H1 (cell line): ENCODE data around the gene CADM2. TPM values are rescaled to one million over a fixed set of nuclear protein-coding genes. Genes with fewer than 3 reads are reported as not detected.

Source experiments
- CTCF ChIA-PET: fragments of 300-600 bp; sonication (Branson Sonifier 250); formaldehyde crosslinking; loops from one replicate; lab custom pipeline; 2021; ENCODE audit not compliant: partially characterized antibody; lab: Charles Lee
- POLR2A ChIA-PET: fragments of 300-600 bp; sonication (Branson Sonifier 250); formaldehyde crosslinking; loops from one replicate; lab custom pipeline; 2021; ENCODE audit warnings: inconsistent platforms; ENCODE audit not compliant: partially characterized antibody; lab: Charles Lee
- DNase-seq, 2 experiments: peaks; one replicate each; pipeline versions ENCODE4 v3.0.0 to v3.0.0-alpha.2; 2010 to 2022; ENCODE audit warnings: low spot score in 2 of 2, low read depth in 1 of 2, mixed read lengths in 1 of 2
- FAIRE-seq: peaks from 2 replicates; lab custom pipeline; 2011; peaks lifted over from hg19 to GRCh38; lab: Jason Lieb, UNC
- H2AFZ ChIP-seq: 2 replicates; pipeline ENCODE4 v1.8.1; 2012; ENCODE audit warnings: low read length, inconsistent platforms
- H2AK5ac ChIP-seq: 2 replicates; pipeline ENCODE4 v1.6.1; 2013; ENCODE audit warnings: low read depth, low read length
- H2BK120ac ChIP-seq: replicated peaks from 2 replicates; pipeline ENCODE3; 2013; ENCODE audit warnings: low read depth, low read length, inconsistent platforms
- H2BK12ac ChIP-seq: 2 replicates; pipeline ENCODE4 v1.6.1; 2013; ENCODE audit warnings: low read depth, low read length
- H2BK15ac ChIP-seq: 2 replicates; pipeline ENCODE4 v1.6.1; 2013; ENCODE audit warnings: low read length
- H2BK20ac ChIP-seq: 2 replicates; pipeline ENCODE4 v1.6.1; 2013; ENCODE audit warnings: low read length
- H2BK5ac ChIP-seq: 2 replicates; pipeline ENCODE4 v1.6.1; 2013; ENCODE audit warnings: low read depth, low read length
- H3K14ac ChIP-seq: 2 replicates; pipeline ENCODE4 v1.6.1; 2013; ENCODE audit warnings: inconsistent platforms; ENCODE audit not compliant: insufficient read length
- H3K18ac ChIP-seq: 2 replicates; pipeline ENCODE4 v1.6.1; 2013; ENCODE audit warnings: low read length; ENCODE audit errors: extremely low read depth
- H3K23ac ChIP-seq: 2 replicates; pipeline ENCODE4 v1.6.1; 2013; ENCODE audit warnings: inconsistent platforms; ENCODE audit not compliant: insufficient read length
- H3K23me2 ChIP-seq: 2 replicates; pipeline ENCODE4 v1.6.1; 2013; ENCODE audit warnings: low read depth, low read length
- H3K27ac ChIP-seq: 2 replicates; pipeline ENCODE4 v1.6.1; 2011; ENCODE audit warnings: low read depth, low read length, inconsistent platforms
- H3K27me3 ChIP-seq, 4 experiments: replicated peaks in 1 of 4; 1 replicate in 1 of 4; 2 replicates in 3 of 4; pipeline versions ENCODE4 v1.6.1 to v1.8.1; 2011 to 2013; ENCODE audit warnings: low read length in 3 of 4, mild to moderate bottlenecking in 3 of 4, inconsistent platforms in 2 of 4, mixed read lengths in 2 of 4, moderate library complexity in 1 of 4; ENCODE audit not compliant: control insufficient read depth in 3 of 4, insufficient read depth in 3 of 4; ENCODE audit errors: extremely low read depth in 1 of 4
- H3K36me3 ChIP-seq, 4 experiments: 2 replicates each; pipeline versions ENCODE4 v1.6.1 to v1.8.1; 2011 to 2013; ENCODE audit warnings: mild to moderate bottlenecking in 4 of 4, low read length in 3 of 4, moderate library complexity in 2 of 4, control low read depth in 1 of 4, inconsistent platforms in 1 of 4; ENCODE audit not compliant: insufficient read depth in 4 of 4, control insufficient read depth in 2 of 4
- H3K4ac ChIP-seq: replicated peaks from 2 replicates; pipeline ENCODE3; 2013; ENCODE audit warnings: low read length, low read depth, mixed read lengths, inconsistent platforms; ENCODE audit not compliant: insufficient read length
- H3K4me1 ChIP-seq, 4 experiments: replicated peaks in 1 of 4; 1 replicate in 1 of 4; 2 replicates in 3 of 4; pipeline versions ENCODE4 v1.6.1 to v1.8.1; 2011 to 2013; ENCODE audit warnings: low read length in 3 of 4, inconsistent platforms in 2 of 4, mixed read lengths in 1 of 4; ENCODE audit not compliant: insufficient read depth in 4 of 4, control insufficient read depth in 3 of 4
- H3K4me2 ChIP-seq, 2 experiments: 2 replicates each; pipeline versions ENCODE4 v1.6.1 to v1.8.1; 2011 to 2013; ENCODE audit warnings: low read depth in 2 of 2, low read length in 2 of 2, control low read depth in 1 of 2, inconsistent platforms in 1 of 2, mild to moderate bottlenecking in 1 of 2; ENCODE audit not compliant: insufficient read depth in 1 of 2
- H3K4me3 ChIP-seq, 4 experiments: fragments of 200-600, 300-600 bp in 1 of 4; sonication (generic), shearing (Covaris generic), sonication (Bioruptor Twin) in 1 of 4; 2 replicates each; pipeline versions ENCODE4 v1.5.1 to v1.8.1; 2011 to 2016; ENCODE audit warnings: low read length in 4 of 4, low read depth in 3 of 4, control low read depth in 2 of 4, inconsistent platforms in 2 of 4, mild to moderate bottlenecking in 2 of 4, mixed read lengths in 1 of 4, moderate library complexity in 1 of 4; ENCODE audit not compliant: insufficient read depth in 2 of 4; ENCODE audit errors: extremely low read depth in 1 of 4
- H3K56ac ChIP-seq: replicated peaks from 2 replicates; pipeline ENCODE3; 2013; ENCODE audit warnings: low read depth, mild to moderate bottlenecking, mixed read lengths, low read length, inconsistent platforms; ENCODE audit not compliant: insufficient read length
- H3K79me1 ChIP-seq: 2 replicates; pipeline ENCODE4 v1.6.1; 2013; ENCODE audit warnings: low read depth, low read length, control low read depth
- H3K79me2 ChIP-seq, 2 experiments: 2 replicates each; pipeline versions ENCODE4 v1.6.1 to v1.8.1; 2012 to 2013; ENCODE audit warnings: low read length in 2 of 2, mild to moderate bottlenecking in 2 of 2, inconsistent platforms in 1 of 2; ENCODE audit not compliant: insufficient read depth in 2 of 2, control insufficient read depth in 1 of 2
- H3K9ac ChIP-seq, 4 experiments: replicated peaks in 1 of 4; 1 replicate in 1 of 4; 2 replicates in 3 of 4; pipeline versions ENCODE4 v1.6.1 to v1.8.1; 2011 to 2013; ENCODE audit warnings: low read depth in 3 of 4, low read length in 3 of 4, control low read depth in 2 of 4, mild to moderate bottlenecking in 2 of 4, moderate library complexity in 2 of 4, inconsistent platforms in 1 of 4; ENCODE audit errors: extremely low read depth in 1 of 4
- H3K9me3 ChIP-seq, 2 experiments: 2 replicates each; pipeline versions ENCODE4 v1.6.1 to v1.8.1; 2012 to 2013; ENCODE audit warnings: mild to moderate bottlenecking in 2 of 2, moderate library complexity in 2 of 2, control low read depth in 1 of 2, inconsistent platforms in 1 of 2, low read depth in 1 of 2, low read length in 1 of 2, mixed read lengths in 1 of 2; ENCODE audit not compliant: insufficient read depth in 2 of 2
- H4K20me1 ChIP-seq, 2 experiments: replicated peaks in 1 of 2; 2 replicates each; pipeline versions ENCODE3 to v1.8.1; 2011 to 2013; ENCODE audit warnings: inconsistent platforms in 2 of 2, low read length in 2 of 2, mild to moderate bottlenecking in 1 of 2; ENCODE audit not compliant: insufficient read depth in 2 of 2, control insufficient read depth in 1 of 2
- H4K5ac ChIP-seq: 2 replicates; pipeline ENCODE4 v1.6.1; 2013; ENCODE audit warnings: low read length, low read depth, mixed read lengths, inconsistent platforms; ENCODE audit not compliant: insufficient read length
- H4K8ac ChIP-seq: 2 replicates; pipeline ENCODE4 v1.8.0; 2013; ENCODE audit warnings: mild to moderate bottlenecking, moderate library complexity, low read length, inconsistent platforms; ENCODE audit not compliant: insufficient read depth; ENCODE audit errors: extremely low read depth
- H4K91ac ChIP-seq: replicated peaks from 2 replicates; pipeline ENCODE3; 2013; ENCODE audit warnings: low read length, mixed read lengths, inconsistent platforms; ENCODE audit not compliant: insufficient read length
- BCL11A ChIP-seq, 2 experiments: IDR thresholded peaks; one replicate each; pipeline ENCODE4 v1.6.1; 2011; ENCODE audit warnings: low read depth in 2 of 2, low read length in 2 of 2, mild to moderate bottlenecking in 2 of 2
- E2F6 ChIP-seq: IDR thresholded peaks from 2 replicates; pipeline ENCODE4 v1.6.1; 2012; ENCODE audit warnings: inconsistent platforms
- GABPA ChIP-seq: IDR thresholded peaks from 2 replicates; pipeline ENCODE4 v1.6.1; 2011; ENCODE audit warnings: mild to moderate bottlenecking, low read length, moderate library complexity, borderline replicate concordance; ENCODE audit not compliant: insufficient read depth
- GTF2F1 ChIP-seq: IDR thresholded peaks from 2 replicates; pipeline ENCODE4 v1.6.1; 2012; ENCODE audit warnings: low read depth, low read length, improper control_type of control experiment, borderline replicate concordance
- KDM4A ChIP-seq: IDR thresholded peaks from one replicate; pipeline ENCODE4 v1.7.1; 2012; ENCODE audit warnings: low read depth, mild to moderate bottlenecking, moderate library complexity, low read length, inconsistent platforms; ENCODE audit not compliant: severe bottlenecking
- KDM5A ChIP-seq: fragments of 200-600 bp; IDR thresholded peaks from 2 replicates; pipeline ENCODE4 v1.7.1; 2012; ENCODE audit warnings: mild to moderate bottlenecking, low read length, inconsistent platforms, mixed read lengths
- RAD21 ChIP-seq, 2 experiments: IDR thresholded peaks in 1 of 2; conservative IDR thresholded peaks in 1 of 2; 2 replicates each; pipeline ENCODE4 v1.6.1; 2011; ENCODE audit warnings: low read depth in 2 of 2, low read length in 2 of 2, improper control_type of control experiment in 1 of 2, inconsistent platforms in 1 of 2, mild to moderate bottlenecking in 1 of 2, moderate library complexity in 1 of 2
- SAP30 ChIP-seq: fragments of 300-600 bp; sonication (generic); IDR thresholded peaks from 2 replicates; pipeline ENCODE4 v1.7.1; 2012; ENCODE audit warnings: low read length, moderate library complexity, mild to moderate bottlenecking, inconsistent platforms; ENCODE audit not compliant: insufficient read depth, insufficient replicate concordance
- WGBS, 2 experiments: shearing (Covaris generic) in 1 of 2; methylation state at CpG; one replicate each; pipeline versions ENCODE4 v1.1.6 to v1.1.7; 2013 to 2015; ENCODE audit warnings: low lambda C conversion rate in 2 of 2, mixed read lengths in 2 of 2, inconsistent platforms in 1 of 2, low coverage in 1 of 2, missing lambda C conversion rate in 1 of 2; ENCODE audit not compliant: insufficient replicate concordance in 2 of 2, insufficient coverage in 1 of 2, insufficient read length in 1 of 2; ENCODE audit errors: extremely low coverage in 1 of 2, missing lambda C conversion rate in 1 of 2; 5-methylcytosine and 5-hydroxymethylcytosine counted together
- polyA plus RNA-seq, 7 experiments: library from polyadenylated mRNA; depleted of rRNA in 3 of 7; stranded (reverse) in 5 of 7; unstranded in 2 of 7; fragments of >200 nt in 5 of 7; fragments of 200-250 nt in 2 of 7; gene quantifications; 1 replicate in 5 of 7; 2 replicates in 1 of 7; 4 replicates in 1 of 7; pipeline versions ENCODE4 v1.2.1 to v1.2.3, GENCODE V29; 2011 to 2013; ENCODE audit warnings: missing spikeins in 2 of 7, mixed read lengths in 2 of 7
- total RNA-seq: library from RNA; stranded (reverse); fragmentation: NEBNext Ultra II Directional; extraction: Animal tissue kit (Norgen Biotek cat#: 25700); gene quantifications from 2 replicates; pipeline ENCODE4 v1.2.1, GENCODE V29; 2021
- TF ChIP-seq, protein P1 (sequence below), 3 experiments: IDR thresholded peaks; 1 replicate in 2 of 3; 2 replicates in 1 of 3; pipeline versions ENCODE4 v1.5.1 to v1.6.1; 2011; ENCODE audit warnings: low read length in 3 of 3, mild to moderate bottlenecking in 3 of 3, inconsistent platforms in 2 of 3, low read depth in 1 of 3, moderate library complexity in 1 of 3; ENCODE audit not compliant: insufficient read depth in 1 of 3; ENCODE audit errors: control extremely low read depth in 1 of 3

The CADM2 gene
- total and polyA plus RNA-seq, 2 of the 8 experiments (the other 6 are each of a cell fraction or from before 2014, with no cell fraction given) = 14.9 to 20.9 TPM

GRCh38 chr3:85584779-85585356, 626.1 kb downstream of the CADM2 start:
- CTCF ChIA-PET = interaction anchor here (1.2 to 2.7 kb wide), 2 partner anchors 11 to 17 kb away, joined by 3 to 9 read pairs; no protein-coding TSS in a partner anchor
- 95% methylated on average over 7 of the region's 7 CpGs; no CpG with 5 or more reads in 1 of the 2 experiments for WGBS, 2 experiments
- H4K5ac ChIP-seq = no peak overlapping the region
- no peaks in the 10 kb centered on the region for H3K23me2 ChIP-seq
- no peaks in the 10 kb centered on the region for H3K4me1 ChIP-seq
- H2BK12ac ChIP-seq = no peak overlapping the region
- no peak overlapping the region for H3K9ac ChIP-seq
- H3K27me3 ChIP-seq = no peaks in the 10 kb centered on the region
- H3K23ac ChIP-seq = no peak overlapping the region
- POLR2A ChIA-PET = no interaction called here
- no peak overlapping the region for H3K4me2 ChIP-seq
- TF ChIP-seq GABPA (no peak), SAP30 (no peak), BCL11A (IDR thresholded peaks at IDR 0.05; ENCODE audit: low read depth in 2 of 2, low read length in 2 of 2) (no peak), KDM4A (no peak), GTF2F1 (no peak), E2F6 (no peak), RAD21 (IDR thresholded peaks at IDR 0.05 in 1 of 2, conservative IDR thresholded peaks at IDR 0.05 in 1 of 2; ENCODE audit: low read depth in 2 of 2, low read length in 2 of 2) (no peak), KDM5A (no peak)
- TF ChIP-seq, protein P1, sequence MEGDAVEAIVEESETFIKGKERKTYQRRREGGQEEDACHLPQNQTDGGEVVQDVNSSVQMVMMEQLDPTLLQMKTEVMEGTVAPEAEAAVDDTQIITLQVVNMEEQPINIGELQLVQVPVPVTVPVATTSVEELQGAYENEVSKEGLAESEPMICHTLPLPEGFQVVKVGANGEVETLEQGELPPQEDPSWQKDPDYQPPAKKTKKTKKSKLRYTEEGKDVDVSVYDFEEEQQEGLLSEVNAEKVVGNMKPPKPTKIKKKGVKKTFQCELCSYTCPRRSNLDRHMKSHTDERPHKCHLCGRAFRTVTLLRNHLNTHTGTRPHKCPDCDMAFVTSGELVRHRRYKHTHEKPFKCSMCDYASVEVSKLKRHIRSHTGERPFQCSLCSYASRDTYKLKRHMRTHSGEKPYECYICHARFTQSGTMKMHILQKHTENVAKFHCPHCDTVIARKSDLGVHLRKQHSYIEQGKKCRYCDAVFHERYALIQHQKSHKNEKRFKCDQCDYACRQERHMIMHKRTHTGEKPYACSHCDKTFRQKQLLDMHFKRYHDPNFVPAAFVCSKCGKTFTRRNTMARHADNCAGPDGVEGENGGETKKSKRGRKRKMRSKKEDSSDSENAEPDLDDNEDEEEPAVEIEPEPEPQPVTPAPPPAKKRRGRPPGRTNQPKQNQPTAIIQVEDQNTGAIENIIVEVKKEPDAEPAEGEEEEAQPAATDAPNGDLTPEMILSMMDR (IDR thresholded peaks at IDR 0.05; ENCODE audit: control extremely low read depth in 1 of 3, insufficient read depth in 1 of 3, low read depth in 1 of 3, low read length in 3 of 3) = no peak
- peaks cover 0 to 2% of the 10 kb centered on the region in 2 experiments for H4K20me1 ChIP-seq
- no peak overlapping the region for H4K91ac ChIP-seq
- no peak overlapping the region for H3K56ac ChIP-seq
- H3K14ac ChIP-seq = no peak overlapping the region
- no peak for DNase-seq
- no peak overlapping the region for H2AK5ac ChIP-seq
- H3K9me3 ChIP-seq = no peaks in the 10 kb centered on the region
- H2BK120ac ChIP-seq = no peak overlapping the region
- H3K27ac ChIP-seq = no peak overlapping the region
- H3K18ac ChIP-seq = no peak overlapping the region
- no peak for FAIRE-seq
- H3K4ac ChIP-seq = no peak overlapping the region
- no peak overlapping the region for H2AFZ ChIP-seq
- H3K4me3 ChIP-seq = no peak overlapping the region
- H2BK20ac ChIP-seq = no peak overlapping the region
- H2BK5ac ChIP-seq = no peak overlapping the region
- H2BK15ac ChIP-seq = no peak overlapping the region
- no peaks in the 10 kb centered on the region for H3K36me3 ChIP-seq
- no peaks in the 10 kb centered on the region for H3K79me2 ChIP-seq
- H4K8ac ChIP-seq = no peak overlapping the region
- H3K79me1 ChIP-seq = no peaks in the 10 kb centered on the region
